Measurements from ENCODE around the gene CYP20A1. TPM values are rescaled to one million over a fixed set of nuclear protein-coding genes. Genes with fewer than 3 reads are reported as not detected.
A peak's percentile ranks its signal among the peaks of the same experiment; 100 is the strongest.
"Not testable (repeated sequence)": the region's sequence is repeated elsewhere in the genome, so short reads cannot be mapped to it uniquely, and the experiment has no call there.

Gene CYP20A1
- total RNA-seq, 6 experiments from 2014 or later, result 18.0 to 20.3 (median 18.4) TPM

GRCh38 chr2:203279288-203279687 is 40.5 kb downstream of the CYP20A1 start:
- Mint-ChIP-seq H3K4me3 (no peak overlapping the region), H3K27me3 (ENCODE audit: insufficient read depth) (no peaks in the 10 kb centered on the region), H3K36me3 (ENCODE audit: low read depth) (peaks cover 18% of the 10 kb centered on the region), H3K4me1 (ENCODE audit: low read depth) (peaks cover 7% of the 10 kb centered on the region), H3K27ac (no peak overlapping the region), H3K9me3 (no peaks in the 10 kb centered on the region)
- DNase-seq, result no peak
- no peak for TF ChIP-seq CTCF (IDR thresholded peaks at IDR 0.05)

DNA sequence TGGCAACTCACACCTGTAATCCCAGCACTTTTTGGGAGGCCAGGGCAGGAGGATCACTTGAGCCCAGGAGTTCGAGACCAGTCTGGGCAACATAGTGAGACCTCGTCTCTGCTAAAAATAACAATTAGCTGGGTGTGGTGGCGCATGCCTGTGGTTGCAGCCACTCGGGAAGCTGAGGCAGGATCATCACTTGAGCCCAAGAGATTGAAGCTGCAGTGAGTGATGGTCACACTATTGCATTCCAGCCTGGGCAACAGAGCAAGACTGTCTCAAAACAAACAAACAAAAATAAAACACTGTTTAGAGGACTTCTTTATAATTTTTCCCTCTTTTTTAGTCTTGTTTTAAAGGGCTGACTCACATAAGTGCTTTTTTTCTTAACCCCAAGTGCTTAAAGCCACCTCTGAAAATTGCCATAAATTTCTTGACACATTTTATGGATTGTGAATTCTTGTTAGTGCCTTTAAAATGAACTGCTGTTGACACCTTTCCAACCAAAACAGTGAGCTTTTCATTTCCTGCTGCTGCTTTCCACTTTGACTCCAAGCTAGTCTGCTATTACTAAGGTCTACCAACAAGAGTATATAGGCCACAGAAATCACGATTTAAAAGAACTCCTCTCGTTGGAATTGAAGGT is 41.7 kb downstream of the CYP20A1 start:
- Mint-ChIP-seq H3K27me3 (ENCODE audit: insufficient read depth) (no peaks in the 10 kb centered on the region), H3K9me3 (no peaks in the 10 kb centered on the region), H3K4me1 (ENCODE audit: low read depth) (peaks cover 7% of the 10 kb centered on the region), H3K36me3 (ENCODE audit: low read depth) (peaks cover 18% of the 10 kb centered on the region), H3K27ac (peak overlapping the region; percentile 56; the same call in 1 of the 2 replicates), H3K4me3 (no peak overlapping the region)
- TF ChIP-seq CTCF (IDR thresholded peaks at IDR 0.05), result no peak
- peak; percentile 19 for DNase-seq

DNA sequence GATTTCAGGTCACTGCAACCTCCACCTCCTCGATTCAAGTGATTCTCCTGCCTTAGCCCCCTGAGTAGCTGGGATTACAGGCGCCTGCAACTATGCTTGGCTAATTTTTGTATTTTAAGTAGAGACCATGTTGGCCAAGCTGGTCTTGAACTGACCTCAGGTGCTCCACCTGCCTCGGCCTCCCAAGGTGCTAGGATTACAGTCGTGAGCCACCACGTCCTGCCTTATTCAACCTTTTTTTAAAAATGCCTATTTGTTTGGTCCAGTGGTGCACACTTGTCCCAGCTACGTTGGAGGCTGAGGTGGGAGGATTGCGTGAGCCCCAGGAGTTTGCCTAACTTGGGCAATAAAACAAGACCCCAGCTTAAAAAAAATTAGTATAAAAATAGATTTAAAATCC is 43.3 kb downstream of the CYP20A1 start:
- no peak for TF ChIP-seq CTCF (IDR thresholded peaks at IDR 0.05)
- Mint-ChIP-seq H3K4me3 (no peak overlapping the region), H3K27me3 (ENCODE audit: insufficient read depth) (no peaks in the 10 kb centered on the region), H3K4me1 (ENCODE audit: low read depth) (peaks cover 7% of the 10 kb centered on the region), H3K9me3 (no peaks in the 10 kb centered on the region), H3K36me3 (ENCODE audit: low read depth) (peaks cover 18% of the 10 kb centered on the region), H3K27ac (no peak overlapping the region)
- DNase-seq, result no peak

GRCh38 chr2:203286532-203286931 is 47.7 kb downstream of the CYP20A1 start:
- Mint-ChIP-seq H3K36me3 (ENCODE audit: low read depth) (peaks cover 5% of the 10 kb centered on the region; the same call in 1 of the 2 replicates), H3K4me1 (ENCODE audit: low read depth) (no peaks in the 10 kb centered on the region), H3K27me3 (ENCODE audit: insufficient read depth) (no peaks in the 10 kb centered on the region), H3K27ac (no peak overlapping the region), H3K9me3 (no peaks in the 10 kb centered on the region), H3K4me3 (no peak overlapping the region)
- DNase-seq, result no peak
- TF ChIP-seq CTCF (IDR thresholded peaks at IDR 0.05), result no peak

GRCh38 chr2:203301667-203302066 is 62.8 kb downstream of the CYP20A1 start:
- H3K36me3 Mint-ChIP-seq (ENCODE audit: low read depth), result peaks cover 11% of the 10 kb centered on the region
- no peaks in the 10 kb centered on the region for H3K4me1 Mint-ChIP-seq (ENCODE audit: low read depth)
- no peak overlapping the region for H3K4me3 Mint-ChIP-seq
- no peak for DNase-seq
- no peak overlapping the region for H3K27ac Mint-ChIP-seq
- no peaks in the 10 kb centered on the region for H3K9me3 Mint-ChIP-seq
- H3K27me3 Mint-ChIP-seq (ENCODE audit: insufficient read depth), result no peaks in the 10 kb centered on the region
- no peak for TF ChIP-seq CTCF (IDR thresholded peaks at IDR 0.05)

- not testable (repeated sequence) for H3K27ac Mint-ChIP-seq; H3K9me3 Mint-ChIP-seq; H3K4me1 Mint-ChIP-seq (ENCODE audit: low read depth); H3K27me3 Mint-ChIP-seq (ENCODE audit: insufficient read depth); DNase-seq; H3K4me3 Mint-ChIP-seq
- H3K36me3 Mint-ChIP-seq (ENCODE audit: low read depth), result peaks cover 19% of the 10 kb centered on the region
These were observed 63.8 kb downstream of the CYP20A1 start for GRCh38 chr2:203302586-203302985.
